ENCODE results near the gene PRKG1. TPM values are rescaled to one million over a fixed set of nuclear protein-coding genes. Genes with fewer than 3 reads are reported as not detected.

Gene PRKG1
- total and polyA plus RNA-seq, 2 experiments from 2014 or later, result 18.2 to 21.1 TPM

DNA sequence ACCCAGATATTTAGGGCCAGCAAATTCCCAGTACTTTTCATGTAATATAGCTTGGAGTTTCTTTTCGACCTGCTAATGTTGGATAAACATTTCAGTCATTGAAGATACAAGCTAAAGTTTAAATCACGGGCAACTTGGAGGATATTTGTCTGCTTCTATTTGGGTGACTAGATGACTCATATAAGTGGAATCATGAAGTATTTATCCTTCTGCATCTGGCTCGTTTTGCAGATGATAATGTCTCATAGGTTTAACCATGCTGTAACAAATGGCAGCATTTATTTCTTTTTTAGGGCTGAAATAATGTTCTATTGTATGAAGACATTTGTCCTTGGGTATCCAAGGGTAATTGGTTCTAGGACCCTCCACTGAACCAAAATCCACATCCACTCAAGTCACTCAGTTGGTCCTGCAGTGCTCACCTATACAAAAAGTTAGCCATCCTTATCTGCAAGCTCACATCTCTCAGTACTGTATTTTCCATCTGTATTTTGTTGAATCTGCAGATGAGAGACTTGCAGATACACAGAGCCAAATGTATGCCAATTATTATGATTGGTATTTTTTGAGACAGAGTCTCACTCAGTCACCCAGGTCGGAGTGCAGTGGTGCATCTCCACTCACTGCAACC, 812.3 kb downstream of the PRKG1 start:
- Histone ChIP-seq H3K27ac (ENCODE audit: low read depth) (no peak overlapping the region), H3K36me3 (ENCODE audit: insufficient read depth) (no peaks in the 10 kb centered on the region), H4K20me1 (replicated peaks; ENCODE audit: insufficient read depth) (no peaks in the 10 kb centered on the region), H3K79me2 (replicated peaks; ENCODE audit: insufficient read depth) (no peaks in the 10 kb centered on the region), H3K9me2 (ENCODE audit: insufficient read depth) (no peaks in the 10 kb centered on the region), H3K27me3 (ENCODE audit: insufficient read depth) (no peaks in the 10 kb centered on the region), H2AFZ (no peak overlapping the region), H3K4me3 (no peak overlapping the region), H3F3A (replicated peaks; ENCODE audit: low read depth) (no peaks in the 10 kb centered on the region), H3K4me1 (ENCODE audit: insufficient read depth) (no peaks in the 10 kb centered on the region), H3K4me2 (no peak overlapping the region)
- TF ChIP-seq CREB1 (CRISPR knock-in tag; IDR thresholded peaks at IDR 0.05; ENCODE audit: low read depth), result no peak
- TF ChIP-seq, protein P1, sequence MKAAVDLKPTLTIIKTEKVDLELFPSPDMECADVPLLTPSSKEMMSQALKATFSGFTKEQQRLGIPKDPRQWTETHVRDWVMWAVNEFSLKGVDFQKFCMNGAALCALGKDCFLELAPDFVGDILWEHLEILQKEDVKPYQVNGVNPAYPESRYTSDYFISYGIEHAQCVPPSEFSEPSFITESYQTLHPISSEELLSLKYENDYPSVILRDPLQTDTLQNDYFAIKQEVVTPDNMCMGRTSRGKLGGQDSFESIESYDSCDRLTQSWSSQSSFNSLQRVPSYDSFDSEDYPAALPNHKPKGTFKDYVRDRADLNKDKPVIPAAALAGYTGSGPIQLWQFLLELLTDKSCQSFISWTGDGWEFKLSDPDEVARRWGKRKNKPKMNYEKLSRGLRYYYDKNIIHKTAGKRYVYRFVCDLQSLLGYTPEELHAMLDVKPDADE (IDR thresholded peaks at IDR 0.05), result no peak
- TF ChIP-seq, protein P2, sequence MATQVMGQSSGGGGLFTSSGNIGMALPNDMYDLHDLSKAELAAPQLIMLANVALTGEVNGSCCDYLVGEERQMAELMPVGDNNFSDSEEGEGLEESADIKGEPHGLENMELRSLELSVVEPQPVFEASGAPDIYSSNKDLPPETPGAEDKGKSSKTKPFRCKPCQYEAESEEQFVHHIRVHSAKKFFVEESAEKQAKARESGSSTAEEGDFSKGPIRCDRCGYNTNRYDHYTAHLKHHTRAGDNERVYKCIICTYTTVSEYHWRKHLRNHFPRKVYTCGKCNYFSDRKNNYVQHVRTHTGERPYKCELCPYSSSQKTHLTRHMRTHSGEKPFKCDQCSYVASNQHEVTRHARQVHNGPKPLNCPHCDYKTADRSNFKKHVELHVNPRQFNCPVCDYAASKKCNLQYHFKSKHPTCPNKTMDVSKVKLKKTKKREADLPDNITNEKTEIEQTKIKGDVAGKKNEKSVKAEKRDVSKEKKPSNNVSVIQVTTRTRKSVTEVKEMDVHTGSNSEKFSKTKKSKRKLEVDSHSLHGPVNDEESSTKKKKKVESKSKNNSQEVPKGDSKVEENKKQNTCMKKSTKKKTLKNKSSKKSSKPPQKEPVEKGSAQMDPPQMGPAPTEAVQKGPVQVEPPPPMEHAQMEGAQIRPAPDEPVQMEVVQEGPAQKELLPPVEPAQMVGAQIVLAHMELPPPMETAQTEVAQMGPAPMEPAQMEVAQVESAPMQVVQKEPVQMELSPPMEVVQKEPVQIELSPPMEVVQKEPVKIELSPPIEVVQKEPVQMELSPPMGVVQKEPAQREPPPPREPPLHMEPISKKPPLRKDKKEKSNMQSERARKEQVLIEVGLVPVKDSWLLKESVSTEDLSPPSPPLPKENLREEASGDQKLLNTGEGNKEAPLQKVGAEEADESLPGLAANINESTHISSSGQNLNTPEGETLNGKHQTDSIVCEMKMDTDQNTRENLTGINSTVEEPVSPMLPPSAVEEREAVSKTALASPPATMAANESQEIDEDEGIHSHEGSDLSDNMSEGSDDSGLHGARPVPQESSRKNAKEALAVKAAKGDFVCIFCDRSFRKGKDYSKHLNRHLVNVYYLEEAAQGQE (IDR thresholded peaks at IDR 0.05; ENCODE audit: unreplicated experiment), result no peak
- TF ChIP-seq NANOG (IDR thresholded peaks at IDR 0.05; ENCODE audit: borderline replicate concordance), result no peak
- no peak for TF ChIP-seq ZNF331 (CRISPR knock-in tag; IDR thresholded peaks at IDR 0.05; ENCODE audit: low read depth)
- TF ChIP-seq, protein P3, sequence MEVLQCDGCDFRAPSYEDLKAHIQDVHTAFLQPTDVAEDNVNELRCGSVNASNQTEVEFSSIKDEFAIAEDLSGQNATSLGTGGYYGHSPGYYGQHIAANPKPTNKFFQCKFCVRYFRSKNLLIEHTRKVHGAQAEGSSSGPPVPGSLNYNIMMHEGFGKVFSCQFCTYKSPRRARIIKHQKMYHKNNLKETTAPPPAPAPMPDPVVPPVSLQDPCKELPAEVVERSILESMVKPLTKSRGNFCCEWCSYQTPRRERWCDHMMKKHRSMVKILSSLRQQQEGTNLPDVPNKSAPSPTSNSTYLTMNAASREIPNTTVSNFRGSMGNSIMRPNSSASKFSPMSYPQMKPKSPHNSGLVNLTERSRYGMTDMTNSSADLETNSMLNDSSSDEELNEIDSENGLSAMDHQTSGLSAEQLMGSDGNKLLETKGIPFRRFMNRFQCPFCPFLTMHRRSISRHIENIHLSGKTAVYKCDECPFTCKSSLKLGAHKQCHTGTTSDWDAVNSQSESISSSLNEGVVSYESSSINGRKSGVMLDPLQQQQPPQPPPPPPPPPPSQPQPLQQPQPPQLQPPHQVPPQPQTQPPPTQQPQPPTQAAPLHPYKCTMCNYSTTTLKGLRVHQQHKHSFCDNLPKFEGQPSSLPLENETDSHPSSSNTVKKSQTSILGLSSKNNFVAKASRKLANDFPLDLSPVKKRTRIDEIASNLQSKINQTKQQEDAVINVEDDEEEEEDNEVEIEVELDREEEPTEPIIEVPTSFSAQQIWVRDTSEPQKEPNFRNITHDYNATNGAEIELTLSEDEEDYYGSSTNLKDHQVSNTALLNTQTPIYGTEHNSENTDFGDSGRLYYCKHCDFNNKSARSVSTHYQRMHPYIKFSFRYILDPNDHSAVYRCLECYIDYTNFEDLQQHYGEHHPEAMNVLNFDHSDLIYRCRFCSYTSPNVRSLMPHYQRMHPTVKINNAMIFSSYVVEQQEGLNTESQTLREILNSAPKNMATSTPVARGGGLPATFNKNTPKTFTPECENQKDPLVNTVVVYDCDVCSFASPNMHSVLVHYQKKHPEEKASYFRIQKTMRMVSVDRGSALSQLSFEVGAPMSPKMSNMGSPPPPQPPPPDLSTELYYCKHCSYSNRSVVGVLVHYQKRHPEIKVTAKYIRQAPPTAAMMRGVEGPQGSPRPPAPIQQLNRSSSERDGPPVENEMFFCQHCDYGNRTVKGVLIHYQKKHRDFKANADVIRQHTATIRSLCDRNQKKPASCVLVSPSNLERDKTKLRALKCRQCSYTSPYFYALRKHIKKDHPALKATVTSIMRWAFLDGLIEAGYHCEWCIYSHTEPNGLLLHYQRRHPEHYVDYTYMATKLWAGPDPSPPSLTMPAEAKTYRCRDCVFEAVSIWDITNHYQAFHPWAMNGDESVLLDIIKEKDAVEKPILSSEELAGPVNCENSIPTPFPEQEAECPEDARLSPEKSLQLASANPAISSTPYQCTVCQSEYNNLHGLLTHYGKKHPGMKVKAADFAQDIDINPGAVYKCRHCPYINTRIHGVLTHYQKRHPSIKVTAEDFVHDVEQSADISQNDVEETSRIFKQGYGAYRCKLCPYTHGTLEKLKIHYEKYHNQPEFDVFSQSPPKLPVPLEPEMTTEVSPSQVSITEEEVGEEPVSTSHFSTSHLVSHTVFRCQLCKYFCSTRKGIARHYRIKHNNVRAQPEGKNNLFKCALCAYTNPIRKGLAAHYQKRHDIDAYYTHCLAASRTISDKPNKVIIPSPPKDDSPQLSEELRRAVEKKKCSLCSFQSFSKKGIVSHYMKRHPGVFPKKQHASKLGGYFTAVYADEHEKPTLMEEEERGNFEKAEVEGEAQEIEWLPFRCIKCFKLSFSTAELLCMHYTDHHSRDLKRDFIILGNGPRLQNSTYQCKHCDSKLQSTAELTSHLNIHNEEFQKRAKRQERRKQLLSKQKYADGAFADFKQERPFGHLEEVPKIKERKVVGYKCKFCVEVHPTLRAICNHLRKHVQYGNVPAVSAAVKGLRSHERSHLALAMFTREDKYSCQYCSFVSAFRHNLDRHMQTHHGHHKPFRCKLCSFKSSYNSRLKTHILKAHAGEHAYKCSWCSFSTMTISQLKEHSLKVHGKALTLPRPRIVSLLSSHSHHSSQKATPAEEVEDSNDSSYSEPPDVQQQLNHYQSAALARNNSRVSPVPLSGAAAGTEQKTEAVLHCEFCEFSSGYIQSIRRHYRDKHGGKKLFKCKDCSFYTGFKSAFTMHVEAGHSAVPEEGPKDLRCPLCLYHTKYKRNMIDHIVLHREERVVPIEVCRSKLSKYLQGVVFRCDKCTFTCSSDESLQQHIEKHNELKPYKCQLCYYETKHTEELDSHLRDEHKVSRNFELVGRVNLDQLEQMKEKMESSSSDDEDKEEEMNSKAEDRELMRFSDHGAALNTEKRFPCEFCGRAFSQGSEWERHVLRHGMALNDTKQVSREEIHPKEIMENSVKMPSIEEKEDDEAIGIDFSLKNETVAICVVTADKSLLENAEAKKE (CRISPR knock-in tag; IDR thresholded peaks at IDR 0.05), result no peak
- TF ChIP-seq ZNF114 (CRISPR knock-in tag; IDR thresholded peaks at IDR 0.05), result no peak
- no peak for TF ChIP-seq EZH2 (IDR thresholded peaks at IDR 0.05; ENCODE audit: low read depth, unreplicated experiment)
- no peaks in the 10 kb centered on the region for H3K9me3 Mint-ChIP-seq
- no peak for ATAC-seq
- H3K36me3 Mint-ChIP-seq (ENCODE audit: low read depth), result no peaks in the 10 kb centered on the region
- no peak for DNase-seq (ENCODE audit: low spot score)
- H3K27ac Mint-ChIP-seq, result no peak overlapping the region
- no peaks in the 10 kb centered on the region for H3K4me1 Mint-ChIP-seq
- H3K27me3 Mint-ChIP-seq (ENCODE audit: insufficient read depth, low read depth, poor library complexity), result peaks cover 2% of the 10 kb centered on the region
- no peak overlapping the region for H3K4me3 Mint-ChIP-seq

All from GM23338 (cell line).